Loucy (cell line): ENCODE measurements around the gene FEM1B.

Experiments
- H2AFZ ChIP-seq: fragments of 200-600 bp; sonication (generic); 2 replicates; pipeline ENCODE4 v1.6.0; 2016; ENCODE audit warnings: antibody characterized with exemption, mild to moderate bottlenecking, low read length, moderate library complexity
- H3F3A ChIP-seq: fragments of 200-600 bp; 2 replicates; pipeline ENCODE4 v1.6.0; 2016; ENCODE audit warnings: antibody characterized with exemption, low read depth, mild to moderate bottlenecking
- H3K27me3 ChIP-seq: fragments of 200-600 bp; sonication (generic); 2 replicates; pipeline ENCODE4 v1.6.1; 2014; ENCODE audit warnings: low read length, mild to moderate bottlenecking; ENCODE audit not compliant: insufficient read depth, poor library complexity, severe bottlenecking
- H3K36me3 ChIP-seq: fragments of 200-600 bp; sonication (generic); 2 replicates; pipeline ENCODE4 v1.6.1; 2016; ENCODE audit warnings: low read length; ENCODE audit not compliant: insufficient read depth
- H3K4me1 ChIP-seq: fragments of 200-600 bp; sonication (generic); 2 replicates; pipeline ENCODE4 v1.5.1; 2014; ENCODE audit warnings: low read length, mild to moderate bottlenecking; ENCODE audit not compliant: insufficient read depth, poor library complexity, severe bottlenecking
- H3K4me2 ChIP-seq: fragments of 200-600 bp; sonication (generic); 2 replicates; pipeline ENCODE4 v1.6.0; 2014; ENCODE audit warnings: antibody characterized with exemption, low read length, low read depth, mild to moderate bottlenecking; ENCODE audit not compliant: poor library complexity, severe bottlenecking
- H3K4me3 ChIP-seq: fragments of 200-600 bp; sonication (generic); 2 replicates; pipeline ENCODE4 v1.5.1; 2014; ENCODE audit warnings: low read length, mild to moderate bottlenecking, mixed read lengths; ENCODE audit not compliant: poor library complexity, severe bottlenecking
- H3K79me2 ChIP-seq: fragments of 200-600 bp; sonication (generic); 2 replicates; pipeline ENCODE4 v1.6.1; 2014; ENCODE audit warnings: low read length; ENCODE audit not compliant: insufficient read depth
- H3K9ac ChIP-seq: fragments of 200-600 bp; sonication (generic); 2 replicates; pipeline ENCODE4 v1.6.0; 2014; ENCODE audit warnings: mild to moderate bottlenecking, low read depth, low read length, moderate library complexity; ENCODE audit not compliant: poor library complexity, severe bottlenecking
- H3K9me2 ChIP-seq: fragments of 200-600 bp; sonication (generic); replicated peaks from 2 replicates; pipeline ENCODE4 v1.6.1; 2016; ENCODE audit warnings: low read depth, low read length, mixed read lengths
- H3K9me3 ChIP-seq: fragments of 200-600 bp; sonication (generic); 2 replicates; pipeline ENCODE4 v1.6.1; 2014; ENCODE audit warnings: mild to moderate bottlenecking, antibody characterized with exemption, low read length, low read depth; ENCODE audit not compliant: insufficient read depth
- H4K20me1 ChIP-seq: fragments of 200-600 bp; sonication (generic); 2 replicates; pipeline ENCODE4 v1.6.0; 2014; ENCODE audit warnings: antibody characterized with exemption, low read length, mild to moderate bottlenecking; ENCODE audit not compliant: insufficient read depth, poor library complexity, severe bottlenecking
- EZH2phosphoT487 ChIP-seq: fragments of 200-600 bp; IDR thresholded peaks from 2 replicates; pipeline ENCODE4 v1.6.1; 2018; ENCODE audit warnings: antibody characterized with exemption, mild to moderate bottlenecking, moderate library complexity, borderline replicate concordance
- TF ChIP-seq, protein P1 (sequence below): fragments of 200-600 bp; sonication (generic); conservative IDR thresholded peaks from 2 replicates; pipeline ENCODE4 v1.5.1; 2014; ENCODE audit warnings: mild to moderate bottlenecking, antibody characterized with exemption, low read length

The FEM1B gene

DNA sequence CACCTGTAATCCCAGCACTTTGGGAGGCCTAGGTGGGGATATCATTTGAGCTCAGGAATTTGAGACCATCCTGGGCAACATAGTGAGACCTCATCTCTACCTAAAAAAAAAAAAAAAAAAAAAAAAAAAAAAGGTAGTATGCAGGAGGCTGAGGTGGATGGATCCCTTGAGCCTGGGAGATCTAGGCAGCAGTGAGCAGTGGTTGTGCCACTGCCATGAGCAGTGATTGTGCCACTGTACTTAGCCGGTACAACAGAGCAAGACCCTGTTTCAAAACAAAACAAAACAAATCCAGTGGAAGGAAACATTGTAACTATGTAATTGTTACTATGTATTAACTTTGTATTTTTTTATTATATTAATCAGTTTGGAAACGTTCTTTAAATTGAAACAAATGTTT is 5.9 kb downstream of the FEM1B start:
- no peaks in the 10 kb centered on the region for H3F3A ChIP-seq
- H3K36me3 ChIP-seq: peaks cover 16% of the 10 kb centered on the region
- H2AFZ ChIP-seq: no peak overlapping the region
- H3K9ac ChIP-seq: peak overlapping the region; percentile 92
- H4K20me1 ChIP-seq: peaks cover 84% of the 10 kb centered on the region
- H3K4me2 ChIP-seq: peak overlapping the region; percentile 88
- peaks cover 66% of the 10 kb centered on the region for H3K4me1 ChIP-seq
- TF ChIP-seq, protein P1, sequence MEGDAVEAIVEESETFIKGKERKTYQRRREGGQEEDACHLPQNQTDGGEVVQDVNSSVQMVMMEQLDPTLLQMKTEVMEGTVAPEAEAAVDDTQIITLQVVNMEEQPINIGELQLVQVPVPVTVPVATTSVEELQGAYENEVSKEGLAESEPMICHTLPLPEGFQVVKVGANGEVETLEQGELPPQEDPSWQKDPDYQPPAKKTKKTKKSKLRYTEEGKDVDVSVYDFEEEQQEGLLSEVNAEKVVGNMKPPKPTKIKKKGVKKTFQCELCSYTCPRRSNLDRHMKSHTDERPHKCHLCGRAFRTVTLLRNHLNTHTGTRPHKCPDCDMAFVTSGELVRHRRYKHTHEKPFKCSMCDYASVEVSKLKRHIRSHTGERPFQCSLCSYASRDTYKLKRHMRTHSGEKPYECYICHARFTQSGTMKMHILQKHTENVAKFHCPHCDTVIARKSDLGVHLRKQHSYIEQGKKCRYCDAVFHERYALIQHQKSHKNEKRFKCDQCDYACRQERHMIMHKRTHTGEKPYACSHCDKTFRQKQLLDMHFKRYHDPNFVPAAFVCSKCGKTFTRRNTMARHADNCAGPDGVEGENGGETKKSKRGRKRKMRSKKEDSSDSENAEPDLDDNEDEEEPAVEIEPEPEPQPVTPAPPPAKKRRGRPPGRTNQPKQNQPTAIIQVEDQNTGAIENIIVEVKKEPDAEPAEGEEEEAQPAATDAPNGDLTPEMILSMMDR: no peak
- TF ChIP-seq EZH2phosphoT487: no peak
- H3K9me2 ChIP-seq: no peaks in the 10 kb centered on the region
- peak overlapping the region; percentile 93 for H3K4me3 ChIP-seq
- no peaks in the 10 kb centered on the region for H3K9me3 ChIP-seq
- H3K79me2 ChIP-seq: peaks cover 100% of the 10 kb centered on the region
- H3K27me3 ChIP-seq: no peaks in the 10 kb centered on the region

DNA sequence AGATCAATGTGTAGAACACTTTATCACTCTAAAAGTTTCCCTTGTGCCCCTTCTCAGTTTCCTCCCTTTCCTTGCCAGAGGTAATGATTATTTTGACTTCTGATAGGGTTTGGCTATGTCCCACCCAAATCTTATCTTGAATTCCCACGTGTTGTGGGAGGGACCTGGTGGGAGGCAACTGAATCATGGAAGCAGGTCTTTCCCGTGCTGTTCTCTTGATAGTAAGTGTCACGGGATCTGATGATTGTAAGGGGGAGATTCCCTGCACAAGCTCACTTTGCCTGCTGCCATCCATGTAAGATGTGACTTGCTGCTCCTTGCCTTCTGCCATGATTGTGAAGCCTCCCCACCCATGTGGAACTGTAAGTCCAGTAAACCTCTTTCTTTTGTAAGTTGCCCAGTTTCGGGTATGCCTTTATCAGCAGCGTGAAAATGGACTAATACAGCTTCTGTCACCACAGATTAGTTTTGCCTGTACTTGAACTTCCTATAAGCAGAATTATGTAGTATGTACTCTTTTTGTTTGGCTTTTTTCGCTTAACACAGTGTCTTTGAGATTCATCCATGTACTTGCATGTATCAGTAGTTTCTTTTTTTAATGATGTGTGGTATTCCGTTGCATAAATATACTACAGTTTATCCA is 7.2 kb downstream of the FEM1B start:
- Histone ChIP-seq H3K27me3 (no peaks in the 10 kb centered on the region), H3K36me3 (peaks cover 22% of the 10 kb centered on the region), H3K9me3 (no peaks in the 10 kb centered on the region), H4K20me1 (peaks cover 84% of the 10 kb centered on the region), H3K9ac (no peak overlapping the region), H3K4me2 (peak overlapping the region; percentile 53), H3F3A (no peaks in the 10 kb centered on the region), H3K79me2 (peaks cover 100% of the 10 kb centered on the region), H3K4me1 (peaks cover 58% of the 10 kb centered on the region), H3K9me2 (no peaks in the 10 kb centered on the region), H3K4me3 (peak overlapping the region; percentile 34), H2AFZ (no peak overlapping the region)
- TF ChIP-seq, protein P1: no peak
- TF ChIP-seq EZH2phosphoT487: no peak

DNA sequence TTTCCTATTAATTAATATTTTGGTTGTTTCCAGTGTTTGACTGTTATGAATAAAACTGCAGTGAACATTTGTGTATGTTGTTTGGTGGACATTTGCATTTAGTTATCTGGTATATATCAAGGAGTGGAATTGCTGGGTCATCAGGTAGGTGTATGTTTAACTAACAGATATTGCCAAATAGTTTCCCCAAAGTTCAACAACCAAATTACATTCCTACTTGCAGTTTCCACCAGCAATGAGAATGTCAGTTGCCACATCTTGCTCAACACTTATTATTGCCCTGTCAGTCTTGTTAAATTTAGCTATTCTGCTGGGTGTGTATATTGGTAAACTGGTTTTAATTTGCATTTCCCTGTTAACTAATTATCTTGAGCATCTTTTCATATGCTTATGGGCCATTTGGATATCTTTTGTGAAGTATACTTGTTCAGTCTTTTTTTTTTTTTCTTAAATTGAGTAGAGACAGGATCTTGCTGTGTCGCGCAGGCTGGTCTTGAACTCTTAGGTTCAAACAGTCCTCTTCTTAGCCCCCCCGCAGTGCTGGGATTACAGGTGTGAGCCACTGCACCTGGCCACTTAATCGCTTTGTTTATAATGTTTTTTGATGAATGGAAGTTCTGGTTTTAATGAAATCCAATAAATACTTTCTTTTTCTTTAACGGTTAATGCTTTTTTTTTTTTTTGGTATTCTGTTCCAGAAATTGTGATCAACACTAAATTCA is 7.9 kb downstream of the FEM1B start:
- TF ChIP-seq, protein P1: no peak
- no peak for TF ChIP-seq EZH2phosphoT487
- H3F3A ChIP-seq: no peaks in the 10 kb centered on the region
- peaks cover 51% of the 10 kb centered on the region for H3K4me1 ChIP-seq
- H3K4me3 ChIP-seq: peak overlapping the region; percentile 34
- no peaks in the 10 kb centered on the region for H3K9me3 ChIP-seq
- H3K27me3 ChIP-seq: no peaks in the 10 kb centered on the region
- H4K20me1 ChIP-seq: peaks cover 81% of the 10 kb centered on the region
- H3K36me3 ChIP-seq: peaks cover 29% of the 10 kb centered on the region
- H3K4me2 ChIP-seq: peak overlapping the region; percentile 53
- H3K9me2 ChIP-seq: no peaks in the 10 kb centered on the region
- H2AFZ ChIP-seq: no peak overlapping the region
- no peak overlapping the region for H3K9ac ChIP-seq
- peaks cover 100% of the 10 kb centered on the region for H3K79me2 ChIP-seq
